SK-N-SH treated with all-trans-retinoic acid at 6 μM for 48 hours (cell line): ENCODE results near the gene FLT4.

Source experiments
- ARNTL ChIP-seq: fragments of 450-650 bp; formaldehyde crosslinking; IDR thresholded peaks from 2 replicates; pipeline ENCODE4 v1.5.0; 2020; ENCODE audit warnings: low read depth, mild to moderate bottlenecking, moderate library complexity, borderline replicate concordance
- ESRRG ChIP-seq: fragments of 250-450 bp; sonication (Bioruptor Pico); IDR thresholded peaks from 2 replicates; pipeline ENCODE4 v1.6.1; 2021; ENCODE audit warnings: mild to moderate bottlenecking
- GLIS3 ChIP-seq: fragments of 250-450 bp; sonication (Bioruptor Pico); IDR thresholded peaks from 2 replicates; pipeline ENCODE4 v1.5.0; 2020; ENCODE audit warnings: mild to moderate bottlenecking, moderate library complexity
- OSR1 ChIP-seq: fragments of 250-450 bp; sonication (Bioruptor Pico); IDR thresholded peaks from 2 replicates; pipeline ENCODE4 v1.8.0; 2022; ENCODE audit warnings: moderate library complexity, mild to moderate bottlenecking, inconsistent platforms
- PPARA ChIP-seq: fragments of 250-450 bp; sonication (Bioruptor Pico); IDR thresholded peaks from 2 replicates; pipeline ENCODE4 v1.5.0; 2020; ENCODE audit warnings: mild to moderate bottlenecking, borderline replicate concordance
- RARB ChIP-seq: fragments of 250-450 bp; sonication (Bioruptor Pico); IDR thresholded peaks from 2 replicates; pipeline ENCODE4 v1.8.0; 2021; ENCODE audit warnings: mild to moderate bottlenecking, moderate library complexity
- SNAI2 ChIP-seq: fragments of 250-450 bp; sonication (Bioruptor Pico); IDR thresholded peaks from 2 replicates; pipeline ENCODE4 v1.5.0; 2020; ENCODE audit warnings: mild to moderate bottlenecking, moderate library complexity
- TOX ChIP-seq: fragments of 250-450 bp; sonication (Bioruptor Pico); IDR thresholded peaks from 2 replicates; pipeline ENCODE4 v1.8.0; 2021; ENCODE audit warnings: mild to moderate bottlenecking, moderate library complexity, borderline replicate concordance
- ZC3H10 ChIP-seq: fragments of 250-450 bp; sonication (Bioruptor Pico); IDR thresholded peaks from 2 replicates; pipeline ENCODE4 v1.5.1; 2021; ENCODE audit warnings: mild to moderate bottlenecking, moderate library complexity
- ZFP3 ChIP-seq: fragments of 250-450 bp; sonication (Bioruptor Pico); IDR thresholded peaks from 2 replicates; pipeline ENCODE4 v1.5.0; 2020; ENCODE audit warnings: mild to moderate bottlenecking, moderate library complexity
- ZNF8 ChIP-seq: fragments of 450-650 bp; formaldehyde crosslinking; IDR thresholded peaks from 2 replicates; pipeline ENCODE4 v1.5.0; 2020; ENCODE audit warnings: mild to moderate bottlenecking, moderate library complexity
- TF ChIP-seq, protein P1 (sequence below): fragments of 250-450 bp; sonication (Bioruptor Pico); IDR thresholded peaks from 2 replicates; pipeline ENCODE4 v1.5.1; 2021; ENCODE audit warnings: mild to moderate bottlenecking, moderate library complexity
- TF ChIP-seq, protein P2 (sequence below): fragments of 250-450 bp; sonication (Bioruptor Pico); IDR thresholded peaks from 2 replicates; pipeline ENCODE4 v1.5.1; 2020; ENCODE audit warnings: low read depth, mild to moderate bottlenecking, moderate library complexity
- TF ChIP-seq, protein P3 (sequence below): fragments of 250-450 bp; sonication (Bioruptor Pico); IDR thresholded peaks from 2 replicates; pipeline ENCODE4 v1.8.0; 2021; ENCODE audit warnings: low read depth, mild to moderate bottlenecking, moderate library complexity, borderline replicate concordance

DNA sequence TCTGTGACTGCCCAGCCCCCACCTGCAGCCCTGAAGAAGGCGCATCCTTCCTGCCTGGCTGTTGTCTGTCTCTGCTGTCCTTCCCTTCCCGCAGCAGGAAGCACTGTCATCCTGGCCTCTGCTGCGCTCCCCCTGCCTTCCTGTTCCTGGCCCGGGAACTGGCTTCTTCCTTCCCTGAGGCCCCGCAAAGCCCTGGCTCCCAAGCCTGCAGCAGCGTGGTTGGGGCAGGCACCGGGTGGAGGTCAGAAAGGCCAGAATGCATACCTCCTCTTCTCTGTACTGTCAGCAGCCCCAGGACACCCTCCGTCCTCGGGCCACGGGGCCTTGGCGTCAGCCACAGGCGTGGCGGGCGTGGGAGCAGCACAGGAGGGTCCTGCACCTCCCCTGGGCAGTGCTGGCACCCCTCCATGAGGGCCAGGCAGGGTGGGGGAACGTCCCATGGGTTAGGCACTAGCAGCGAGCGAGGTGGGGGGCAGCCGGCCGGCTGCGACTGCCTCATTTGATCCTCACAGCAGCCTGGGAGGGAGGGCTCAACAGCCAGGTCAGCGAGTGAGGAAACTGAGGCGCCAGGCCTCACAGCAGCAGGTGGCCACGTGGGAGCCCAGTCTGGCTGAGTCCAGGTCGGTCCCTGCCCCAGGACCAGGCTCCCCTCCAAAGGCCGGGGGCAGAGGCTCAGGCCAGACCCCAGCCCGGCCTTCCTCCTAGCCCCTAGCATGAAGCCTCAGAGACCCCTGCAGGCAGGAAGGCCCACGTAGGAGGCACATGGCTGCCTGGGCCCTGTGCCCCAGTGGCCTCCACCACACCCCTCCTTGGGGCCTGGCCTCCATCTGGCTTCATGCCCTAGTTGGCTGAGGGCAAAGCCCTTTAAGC, 9.4 kb downstream of the FLT4 start:
- TF ChIP-seq ARNTL (CRISPR knock-in tag) (no peak), ZFP3 (CRISPR knock-in tag) (no peak), SNAI2 (CRISPR knock-in tag) (no peak), GLIS3 (no peak), ZNF8 (CRISPR knock-in tag) (no peak), ZC3H10 (CRISPR knock-in tag) (no peak), PPARA (CRISPR knock-in tag) (no peak), ESRRG (CRISPR knock-in tag) (no peak), TOX (CRISPR knock-in tag) (no peak), RARB (CRISPR knock-in tag) (no peak), OSR1 (CRISPR knock-in tag) (no peak)
- TF ChIP-seq, protein P1, sequence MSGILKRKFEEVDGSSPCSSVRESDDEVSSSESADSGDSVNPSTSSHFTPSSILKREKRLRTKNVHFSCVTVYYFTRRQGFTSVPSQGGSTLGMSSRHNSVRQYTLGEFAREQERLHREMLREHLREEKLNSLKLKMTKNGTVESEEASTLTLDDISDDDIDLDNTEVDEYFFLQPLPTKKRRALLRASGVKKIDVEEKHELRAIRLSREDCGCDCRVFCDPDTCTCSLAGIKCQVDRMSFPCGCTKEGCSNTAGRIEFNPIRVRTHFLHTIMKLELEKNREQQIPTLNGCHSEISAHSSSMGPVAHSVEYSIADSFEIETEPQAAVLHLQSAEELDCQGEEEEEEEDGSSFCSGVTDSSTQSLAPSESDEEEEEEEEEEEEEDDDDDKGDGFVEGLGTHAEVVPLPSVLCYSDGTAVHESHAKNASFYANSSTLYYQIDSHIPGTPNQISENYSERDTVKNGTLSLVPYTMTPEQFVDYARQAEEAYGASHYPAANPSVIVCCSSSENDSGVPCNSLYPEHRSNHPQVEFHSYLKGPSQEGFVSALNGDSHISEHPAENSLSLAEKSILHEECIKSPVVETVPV, result no peak
- TF ChIP-seq, protein P2, sequence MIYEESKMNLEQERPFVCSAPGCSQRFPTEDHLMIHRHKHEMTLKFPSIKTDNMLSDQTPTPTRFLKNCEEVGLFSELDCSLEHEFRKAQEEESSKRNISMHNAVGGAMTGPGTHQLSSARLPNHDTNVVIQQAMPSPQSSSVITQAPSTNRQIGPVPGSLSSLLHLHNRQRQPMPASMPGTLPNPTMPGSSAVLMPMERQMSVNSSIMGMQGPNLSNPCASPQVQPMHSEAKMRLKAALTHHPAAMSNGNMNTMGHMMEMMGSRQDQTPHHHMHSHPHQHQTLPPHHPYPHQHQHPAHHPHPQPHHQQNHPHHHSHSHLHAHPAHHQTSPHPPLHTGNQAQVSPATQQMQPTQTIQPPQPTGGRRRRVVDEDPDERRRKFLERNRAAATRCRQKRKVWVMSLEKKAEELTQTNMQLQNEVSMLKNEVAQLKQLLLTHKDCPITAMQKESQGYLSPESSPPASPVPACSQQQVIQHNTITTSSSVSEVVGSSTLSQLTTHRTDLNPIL (CRISPR knock-in tag), result no peak
- TF ChIP-seq, protein P3, sequence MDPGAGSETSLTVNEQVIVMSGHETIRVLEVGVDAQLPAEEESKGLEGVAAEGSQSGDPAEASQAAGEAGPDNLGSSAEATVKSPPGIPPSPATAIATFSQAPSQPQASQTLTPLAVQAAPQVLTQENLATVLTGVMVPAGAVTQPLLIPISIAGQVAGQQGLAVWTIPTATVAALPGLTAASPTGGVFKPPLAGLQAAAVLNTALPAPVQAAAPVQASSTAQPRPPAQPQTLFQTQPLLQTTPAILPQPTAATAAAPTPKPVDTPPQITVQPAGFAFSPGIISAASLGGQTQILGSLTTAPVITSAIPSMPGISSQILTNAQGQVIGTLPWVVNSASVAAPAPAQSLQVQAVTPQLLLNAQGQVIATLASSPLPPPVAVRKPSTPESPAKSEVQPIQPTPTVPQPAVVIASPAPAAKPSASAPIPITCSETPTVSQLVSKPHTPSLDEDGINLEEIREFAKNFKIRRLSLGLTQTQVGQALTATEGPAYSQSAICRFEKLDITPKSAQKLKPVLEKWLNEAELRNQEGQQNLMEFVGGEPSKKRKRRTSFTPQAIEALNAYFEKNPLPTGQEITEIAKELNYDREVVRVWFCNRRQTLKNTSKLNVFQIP, result no peak
